Measurements from ENCODE around the gene LSM8. TPM values are rescaled to one million over a fixed set of nuclear protein-coding genes. Genes with fewer than 3 reads are reported as not detected.

LSM8 gene
- total RNA-seq, 1 donor from 2014 or later, result 30.8 TPM

DNA sequence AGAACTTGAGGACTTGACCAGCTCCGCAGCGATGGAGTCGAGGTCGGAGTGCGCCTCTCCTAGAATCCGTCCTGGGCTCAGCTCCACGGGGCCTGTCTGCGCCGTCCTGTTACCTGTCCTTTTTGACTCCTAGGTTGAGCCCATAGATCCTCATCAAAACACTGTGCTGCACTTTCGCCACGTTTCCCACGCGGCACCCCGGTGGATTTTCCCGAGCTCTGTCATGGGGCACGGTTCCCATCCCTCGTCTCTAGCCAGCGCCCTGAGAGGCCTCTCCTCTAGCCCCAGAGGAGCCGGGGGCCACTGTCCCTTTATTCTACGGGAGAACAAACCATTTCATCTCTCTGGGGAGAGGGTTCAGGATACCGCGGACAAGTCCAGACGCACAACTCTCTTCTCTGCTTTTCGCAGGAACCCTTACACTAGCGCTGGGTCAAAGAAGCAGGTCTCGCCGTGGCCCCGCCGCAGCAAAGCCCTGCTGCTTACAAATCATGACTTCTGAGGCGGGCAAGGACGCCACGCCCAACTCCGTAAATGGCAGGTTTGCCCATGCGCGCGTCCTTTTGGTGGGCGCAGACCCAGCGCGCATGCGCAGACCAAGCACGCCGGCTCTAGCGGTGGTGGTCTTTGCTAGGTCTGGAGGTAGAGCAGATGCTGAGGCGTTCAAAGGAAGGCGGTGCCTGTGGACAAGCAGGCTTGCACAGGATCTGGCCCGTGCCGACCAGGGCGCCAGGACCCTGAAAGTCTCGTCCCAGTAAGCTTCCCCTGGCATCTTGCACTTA is 30.3 kb downstream of the LSM8 start:
- Histone ChIP-seq H3K4me3 (ENCODE audit: low read depth, low read length) (peak overlapping the region; percentile 43), H3K27me3 (ENCODE audit: control insufficient read depth, insufficient read depth, low read length) (no peaks in the 10 kb centered on the region), H3K36me3 (ENCODE audit: control insufficient read depth, insufficient read depth, low read length) (no peaks in the 10 kb centered on the region)
- no peak for FAIRE-seq
- peak; percentile 66 for DNase-seq (ENCODE audit: low read depth)
- TF ChIP-seq, protein P1, sequence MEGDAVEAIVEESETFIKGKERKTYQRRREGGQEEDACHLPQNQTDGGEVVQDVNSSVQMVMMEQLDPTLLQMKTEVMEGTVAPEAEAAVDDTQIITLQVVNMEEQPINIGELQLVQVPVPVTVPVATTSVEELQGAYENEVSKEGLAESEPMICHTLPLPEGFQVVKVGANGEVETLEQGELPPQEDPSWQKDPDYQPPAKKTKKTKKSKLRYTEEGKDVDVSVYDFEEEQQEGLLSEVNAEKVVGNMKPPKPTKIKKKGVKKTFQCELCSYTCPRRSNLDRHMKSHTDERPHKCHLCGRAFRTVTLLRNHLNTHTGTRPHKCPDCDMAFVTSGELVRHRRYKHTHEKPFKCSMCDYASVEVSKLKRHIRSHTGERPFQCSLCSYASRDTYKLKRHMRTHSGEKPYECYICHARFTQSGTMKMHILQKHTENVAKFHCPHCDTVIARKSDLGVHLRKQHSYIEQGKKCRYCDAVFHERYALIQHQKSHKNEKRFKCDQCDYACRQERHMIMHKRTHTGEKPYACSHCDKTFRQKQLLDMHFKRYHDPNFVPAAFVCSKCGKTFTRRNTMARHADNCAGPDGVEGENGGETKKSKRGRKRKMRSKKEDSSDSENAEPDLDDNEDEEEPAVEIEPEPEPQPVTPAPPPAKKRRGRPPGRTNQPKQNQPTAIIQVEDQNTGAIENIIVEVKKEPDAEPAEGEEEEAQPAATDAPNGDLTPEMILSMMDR (IDR thresholded peaks at IDR 0.05; ENCODE audit: insufficient read depth, low read length, severe bottlenecking), result no peak

DNA sequence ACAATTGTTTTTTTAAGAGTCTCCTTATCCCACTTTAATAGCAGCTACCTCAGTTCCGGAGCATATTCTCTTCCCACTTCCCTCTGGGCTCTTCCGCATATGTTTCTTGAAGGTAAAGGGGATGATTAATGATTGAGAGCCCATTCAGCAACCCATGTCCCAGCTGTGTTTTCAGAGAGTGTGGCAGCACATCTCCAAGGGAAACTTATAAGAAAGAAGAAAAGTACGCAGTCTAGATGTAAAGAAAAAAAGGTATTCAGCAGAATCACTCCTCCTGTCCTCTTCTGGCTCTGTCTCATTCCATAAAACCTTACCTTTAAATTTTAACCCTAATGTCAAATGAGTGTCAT is 30.8 kb downstream of the LSM8 start:
- FAIRE-seq, result no peak

DNA sequence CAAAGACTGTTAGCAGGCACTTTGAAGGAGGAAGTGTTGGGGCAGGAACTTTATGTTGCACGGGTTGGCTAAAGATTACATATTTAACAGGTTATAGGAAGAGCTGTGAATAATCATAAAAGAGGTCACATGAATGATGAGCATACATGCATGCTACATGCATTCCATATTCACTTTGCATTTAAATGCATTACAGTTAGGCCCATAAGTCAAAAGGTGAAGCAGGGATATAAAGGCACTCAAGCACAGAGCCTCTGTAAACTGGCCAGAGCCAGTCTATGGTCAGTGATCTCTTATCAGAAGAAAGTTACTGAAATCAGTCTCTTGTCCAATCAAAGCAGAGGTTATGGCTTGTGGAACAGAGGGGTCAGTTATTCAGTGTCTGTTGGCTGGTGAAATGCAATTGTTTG is 33.3 kb downstream of the LSM8 start:
- FAIRE-seq (no peak), DNase-seq (ENCODE audit: low read depth) (no peak)
- Histone ChIP-seq H3K27me3 (ENCODE audit: control insufficient read depth, insufficient read depth, low read length) (no peaks in the 10 kb centered on the region), H3K36me3 (ENCODE audit: control insufficient read depth, insufficient read depth, low read length) (no peaks in the 10 kb centered on the region), H3K4me3 (ENCODE audit: low read depth, low read length) (no peak overlapping the region)
- TF ChIP-seq, protein P1 (IDR thresholded peaks at IDR 0.05; ENCODE audit: insufficient read depth, low read length, severe bottlenecking), result no peak

More for the DNA sequence above, 30.8 kb downstream of the LSM8 start:
- TF ChIP-seq, protein P1 (IDR thresholded peaks at IDR 0.05; ENCODE audit: insufficient read depth, low read length, severe bottlenecking), result no peak
- Histone ChIP-seq H3K4me3 (ENCODE audit: low read depth, low read length) (peak overlapping the region; percentile 43), H3K27me3 (ENCODE audit: control insufficient read depth, insufficient read depth, low read length) (no peaks in the 10 kb centered on the region), H3K36me3 (ENCODE audit: control insufficient read depth, insufficient read depth, low read length) (no peaks in the 10 kb centered on the region)
- DNase-seq (ENCODE audit: low read depth), result no peak

DNA sequence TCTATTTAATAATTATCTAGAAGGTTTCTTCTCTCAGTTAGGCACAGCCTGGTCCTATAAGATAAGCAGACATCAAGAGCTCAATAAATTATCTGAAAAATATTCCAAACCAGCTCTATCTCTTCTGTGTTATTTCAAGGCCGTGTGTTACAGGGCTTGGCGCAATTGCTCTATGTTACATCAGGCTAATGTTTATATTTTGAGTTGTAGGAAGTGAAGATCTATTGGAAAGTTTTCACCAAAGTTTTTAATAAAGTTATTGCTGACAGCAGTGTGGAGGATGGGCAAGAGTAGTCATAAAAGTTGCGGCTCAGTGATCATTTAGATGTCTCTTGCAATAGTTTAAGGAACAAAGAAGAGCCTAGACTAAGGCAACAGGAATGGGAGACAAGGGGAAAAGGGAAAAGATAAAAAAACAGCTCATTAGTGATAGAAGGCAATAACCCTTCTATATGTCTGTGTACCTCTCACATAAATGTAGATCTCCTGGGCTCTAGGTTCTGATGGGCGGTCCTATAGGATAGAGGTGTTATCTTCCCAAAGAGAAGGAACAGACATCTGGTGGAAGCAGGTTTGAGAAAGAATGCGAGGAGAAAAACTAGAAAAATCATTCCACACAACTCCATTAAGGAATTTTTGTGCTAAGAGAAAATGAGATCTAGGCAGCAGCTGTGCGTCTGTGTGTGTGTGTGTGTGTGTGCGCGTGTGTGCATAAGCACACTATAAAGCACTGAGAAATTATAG is 34.6 kb downstream of the LSM8 start:
- FAIRE-seq (no peak), DNase-seq (ENCODE audit: low read depth) (no peak)
- no peaks in the 10 kb centered on the region for H3K27me3 ChIP-seq (ENCODE audit: control insufficient read depth, insufficient read depth, low read length)
- TF ChIP-seq, protein P1 (IDR thresholded peaks at IDR 0.05; ENCODE audit: insufficient read depth, low read length, severe bottlenecking), result no peak
- no peaks in the 10 kb centered on the region for H3K36me3 ChIP-seq (ENCODE audit: control insufficient read depth, insufficient read depth, low read length)
- no peak overlapping the region for H3K4me3 ChIP-seq (ENCODE audit: low read depth, low read length)

DNA sequence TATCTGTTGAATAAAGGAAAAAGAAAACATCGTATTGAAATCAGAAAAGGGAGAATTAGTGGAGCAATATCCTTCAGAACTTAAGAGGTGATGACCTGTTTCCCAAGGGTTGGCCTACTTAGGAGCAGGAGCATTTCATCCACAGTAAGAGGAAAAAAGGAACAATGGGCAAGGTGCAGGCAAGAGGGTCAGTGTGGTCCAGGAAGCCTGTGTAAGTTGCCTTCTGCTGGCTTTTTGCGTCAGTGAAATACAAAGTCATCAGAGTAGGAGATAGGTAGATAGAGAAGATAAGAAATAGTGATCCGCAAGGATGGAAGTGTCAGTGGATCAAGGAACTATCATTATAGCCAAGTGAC is 35.2 kb downstream of the LSM8 start:
- no peak for FAIRE-seq
- TF ChIP-seq, protein P1 (IDR thresholded peaks at IDR 0.05; ENCODE audit: insufficient read depth, low read length, severe bottlenecking), result no peak
- no peak overlapping the region for H3K4me3 ChIP-seq (ENCODE audit: low read depth, low read length)
- no peaks in the 10 kb centered on the region for H3K36me3 ChIP-seq (ENCODE audit: control insufficient read depth, insufficient read depth, low read length)
- no peaks in the 10 kb centered on the region for H3K27me3 ChIP-seq (ENCODE audit: control insufficient read depth, insufficient read depth, low read length)
- no peak for DNase-seq (ENCODE audit: low read depth)

Measured in bronchial epithelial cell (primary cell).